Liver (tissue), 9 donors: Measurements from ENCODE around the gene CD6. TPM values are rescaled to one million over a fixed set of nuclear protein-coding genes. Genes with fewer than 3 reads are reported as not detected.

Source experiments
- DNase-seq: peaks from one replicate; pipeline ENCODE4 v3.0.0-alpha.2; 2017; ENCODE audit warnings: low spot score
- H3K27ac ChIP-seq, 2 donors: one replicate each; pipeline ENCODE4 v1.7.0; 2013; ENCODE audit warnings: inconsistent platforms in 2 of 2, low read length in 2 of 2, control low read depth in 1 of 2, low read depth in 1 of 2, mild to moderate bottlenecking in 1 of 2
- H3K27me3 ChIP-seq, 4 donors: one replicate each; pipeline versions ENCODE4 v1.6.1 to v1.7.0; 2013; ENCODE audit warnings: low read length in 3 of 4, inconsistent platforms in 1 of 4, mild to moderate bottlenecking in 1 of 4, moderate library complexity in 1 of 4; ENCODE audit not compliant: control insufficient read depth in 4 of 4, insufficient read depth in 4 of 4
- H3K36me3 ChIP-seq, 4 donors: one replicate each; pipeline versions ENCODE4 v1.6.1 to v1.7.0; 2013; ENCODE audit warnings: low read length in 3 of 4, mild to moderate bottlenecking in 3 of 4, low read depth in 1 of 4, moderate library complexity in 1 of 4; ENCODE audit not compliant: control insufficient read depth in 4 of 4, insufficient read depth in 3 of 4
- H3K4me1 ChIP-seq, 4 donors: one replicate each; pipeline versions ENCODE4 v1.6.1 to v1.7.0; 2013; ENCODE audit warnings: low read length in 3 of 4, mild to moderate bottlenecking in 3 of 4, moderate library complexity in 1 of 4; ENCODE audit not compliant: control insufficient read depth in 4 of 4, insufficient read depth in 4 of 4
- H3K4me3 ChIP-seq, 3 donors: one replicate each; pipeline versions ENCODE4 v1.6.1 to v1.7.0; 2013; ENCODE audit warnings: low read length in 3 of 3, control low read depth in 1 of 3, low read depth in 1 of 3, mild to moderate bottlenecking in 1 of 3
- H3K9ac ChIP-seq, 2 donors: one replicate each; pipeline ENCODE4 v1.7.0; 2013; ENCODE audit warnings: low read length in 2 of 2, mild to moderate bottlenecking in 2 of 2, moderate library complexity in 2 of 2, control low read depth in 1 of 2, low read depth in 1 of 2
- H3K9me3 ChIP-seq, 4 donors: one replicate each; pipeline versions ENCODE4 v1.6.1 to v1.7.0; 2013; ENCODE audit warnings: low read length in 3 of 4; ENCODE audit not compliant: control insufficient read depth in 4 of 4
- CTCF ChIP-seq: fragments of 150-350 bp; IDR thresholded peaks from 2 replicates; pipeline ENCODE4 v1.5.1; 2017; ENCODE audit warnings: improper control_type of control experiment, low read depth, low read length; ENCODE audit not compliant: missing input control
- EGR1 ChIP-seq, 2 donors: IDR thresholded peaks; 2 replicates each; pipeline ENCODE4 v1.6.1; 2016 to 2018; ENCODE audit warnings: antibody characterized with exemption in 2 of 2, low read depth in 2 of 2
- FOXA1 ChIP-seq: IDR thresholded peaks from 2 replicates; pipeline ENCODE4 v1.6.1; 2016; ENCODE audit warnings: antibody characterized with exemption
- FOXA2 ChIP-seq: IDR thresholded peaks from 2 replicates; pipeline ENCODE4 v1.6.1; 2016; ENCODE audit warnings: antibody characterized with exemption
- GABPA ChIP-seq, 2 donors: IDR thresholded peaks in 1 of 2; conservative IDR thresholded peaks in 1 of 2; 2 replicates each; pipeline ENCODE4 v1.6.1; 2016; ENCODE audit warnings: antibody characterized with exemption in 2 of 2, mild to moderate bottlenecking in 1 of 2, moderate library complexity in 1 of 2
- HNF4A ChIP-seq, 2 donors: conservative IDR thresholded peaks; 2 replicates each; pipeline ENCODE4 v1.6.1; 2016; ENCODE audit warnings: antibody characterized with exemption in 2 of 2, mild to moderate bottlenecking in 2 of 2
- HNF4G ChIP-seq: IDR thresholded peaks from 2 replicates; pipeline ENCODE4 v1.6.1; 2016; ENCODE audit warnings: antibody characterized with exemption
- JUND ChIP-seq, 2 donors: IDR thresholded peaks; 2 replicates each; pipeline ENCODE4 v1.6.1; 2016; ENCODE audit warnings: antibody characterized with exemption in 2 of 2
- MAX ChIP-seq: IDR thresholded peaks from 2 replicates; pipeline ENCODE4 v1.6.1; 2016; ENCODE audit warnings: antibody characterized with exemption
- NR2F2 ChIP-seq: IDR thresholded peaks from 2 replicates; pipeline ENCODE4 v1.6.1; 2016; ENCODE audit warnings: antibody characterized with exemption
- RAD21 ChIP-seq, 2 donors: IDR thresholded peaks; 2 replicates each; pipeline ENCODE4 v1.6.1; 2016; ENCODE audit warnings: antibody characterized with exemption in 2 of 2, mild to moderate bottlenecking in 2 of 2
- REST ChIP-seq: IDR thresholded peaks from 2 replicates; pipeline ENCODE4 v1.6.1; 2016; ENCODE audit warnings: antibody characterized with exemption, mild to moderate bottlenecking
- RXRA ChIP-seq, 2 donors: IDR thresholded peaks; 2 replicates each; pipeline ENCODE4 v1.6.1; 2017 to 2018; ENCODE audit warnings: antibody characterized with exemption in 2 of 2, mild to moderate bottlenecking in 1 of 2
- SP1 ChIP-seq: IDR thresholded peaks from 2 replicates; pipeline ENCODE4 v1.6.1; 2018; ENCODE audit warnings: antibody characterized with exemption, mild to moderate bottlenecking
- ZBTB33 ChIP-seq: IDR thresholded peaks from 2 replicates; pipeline ENCODE4 v1.6.1; 2016; ENCODE audit warnings: antibody characterized with exemption
- WGBS: extraction: QIAGEN DNeasy Blood & Tissue Kit; methylation state at CpG from one replicate; pipeline ENCODE4 v1.1.7; 2013; 5-methylcytosine and 5-hydroxymethylcytosine counted together
- polyA plus RNA-seq, 2 donors: library from polyadenylated mRNA; stranded (reverse) in 1 of 2; unstranded in 1 of 2; fragments of 200-250 nt in 1 of 2; fragments of >200 nt in 1 of 2; fragmentation: Nextera tagmentation in 1 of 2; extraction: Ambion mirVana in 1 of 2; gene quantifications; one replicate each; pipeline versions ENCODE4 v1.2.1 to v1.2.3, GENCODE V29; 2013 to 2015
- total RNA-seq, 2 donors: library from RNA; depleted of rRNA; stranded (reverse); fragments of >200 nt; gene quantifications; one replicate each; pipeline ENCODE4 v1.2.3, GENCODE V29; 2014
- donor health status: healthy.
- donor health status: healthy.
- donor health status: healthy.
- donor health status: healthy.
- donor health status: healthy.

CD6 gene
- total and polyA plus RNA-seq, 4 donors = 0.31 to 0.59 (median 0.45) TPM

GRCh38 chr11:61027141-61027840 lies 55.8 kb downstream of the CD6 start:
- 78% methylated on average over 17 of the region's 17 CpGs for WGBS
- Histone ChIP-seq H3K4me1 (no peaks in the 10 kb centered on the region), H3K36me3 (no peaks in the 10 kb centered on the region), H3K27me3 (peaks cover 0 to 10% (median 0%) of the 10 kb centered on the region in 4 donors), H3K27ac (no peak overlapping the region), H3K4me3 (no peak overlapping the region), H3K9ac (no peak overlapping the region), H3K9me3 (no peaks in the 10 kb centered on the region)
- no peak for DNase-seq
- TF ChIP-seq JUND (IDR thresholded peaks at IDR 0.05) (no peak), REST (no peak)

- no peak for TF ChIP-seq FOXA2
- TF ChIP-seq RAD21 (IDR thresholded peaks at IDR 0.05) = no peak
- TF ChIP-seq CTCF = no peak
- no peaks in the 10 kb centered on the region for H3K4me1 ChIP-seq
- no peak overlapping the region for H3K9ac ChIP-seq
- DNase-seq = no peak
- H3K9me3 ChIP-seq = no peaks in the 10 kb centered on the region
- H3K27me3 ChIP-seq = peaks cover 0 to 10% (median 0%) of the 10 kb centered on the region in 4 donors
- H3K4me3 ChIP-seq = no peak overlapping the region
- H3K36me3 ChIP-seq = no peaks in the 10 kb centered on the region
- WGBS = 64% methylated on average over 7 of the region's 7 CpGs
- no peak overlapping the region for H3K27ac ChIP-seq
Measured at GRCh38 chr11:61028135-61028729, 56.8 kb downstream of the CD6 start.

- Histone ChIP-seq H3K36me3 (no peaks in the 10 kb centered on the region), H3K27me3 (peaks cover 0 to under 1% (median 0%) of the 10 kb centered on the region in 4 donors), H3K4me3 (no peak overlapping the region), H3K27ac (no peak overlapping the region), H3K4me1 (no peaks in the 10 kb centered on the region), H3K9ac (no peak overlapping the region), H3K9me3 (no peaks in the 10 kb centered on the region)
- 98% methylated on average over 2 of the region's 2 CpGs for WGBS
- no peak for DNase-seq
- TF ChIP-seq FOXA1 (no peak), MAX (no peak), HNF4G (no peak), ZBTB33 (no peak), HNF4A (conservative IDR thresholded peaks at IDR 0.05) (no peak), JUND (IDR thresholded peaks at IDR 0.05) (no peak), REST (no peak), GABPA (IDR thresholded peaks at IDR 0.05 in 1 of 2, conservative IDR thresholded peaks at IDR 0.05 in 1 of 2) (no peak), NR2F2 (no peak), RAD21 (IDR thresholded peaks at IDR 0.05) (no peak), SP1 (no peak), FOXA2 (no peak), RXRA (IDR thresholded peaks at IDR 0.05) (no peak), EGR1 (IDR thresholded peaks at IDR 0.05; ENCODE audit: low read depth in 2 of 2) (no peak)
Measured at GRCh38 chr11:61032824-61033223, 61.3 kb downstream of the CD6 start.
